ENCODE data around the gene IFNAR2.

The IFNAR2 gene

GRCh38 chr21:33270986-33271385 lies 41.2 kb downstream of the IFNAR2 start:
- no peak for FAIRE-seq

- FAIRE-seq: no peak
Observed at GRCh38 chr21:33273044-33273443, 43.3 kb downstream of the IFNAR2 start.

GRCh38 chr21:33278721-33279120 lies 49.0 kb downstream of the IFNAR2 start:
- FAIRE-seq: no peak

- FAIRE-seq: no peak
Observed at GRCh38 chr21:33279330-33279820, 49.6 kb downstream of the IFNAR2 start.

Measured in G401.6 (cell line).